Non-pigmented ciliary epithelial cell (primary cell): ENCODE data around the gene ZDHHC1.
"Not testable (repeated sequence)": the region's sequence is repeated elsewhere in the genome, so short reads cannot be mapped to it uniquely, and the experiment has no call there.

Experiments used
- DNase-seq: peaks from one replicate; pipeline ENCODE4 v3.0.0-alpha.2; 2010; ENCODE audit warnings: low read depth

ZDHHC1 gene

DNA sequence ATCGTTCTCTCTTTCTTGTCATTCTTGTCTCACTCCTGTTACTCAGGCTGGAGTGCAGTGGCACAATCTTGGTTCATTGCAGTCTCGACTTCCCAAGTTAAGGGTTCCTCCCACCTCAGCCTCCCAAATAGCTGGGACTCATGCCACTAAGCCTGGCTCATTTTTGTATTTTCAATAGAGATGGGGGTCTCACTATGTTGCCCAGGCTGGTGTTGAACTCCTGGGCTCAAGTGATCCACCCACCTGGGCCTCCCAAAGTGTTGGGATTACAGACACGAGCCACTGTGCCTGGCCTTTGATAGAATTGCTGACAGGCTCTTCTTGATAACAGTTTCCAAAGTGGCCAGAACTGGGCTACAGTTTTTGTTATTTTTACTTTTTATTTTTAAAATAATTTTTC, 55.2 kb downstream of the ZDHHC1 start:
- no peak for DNase-seq

DNA sequence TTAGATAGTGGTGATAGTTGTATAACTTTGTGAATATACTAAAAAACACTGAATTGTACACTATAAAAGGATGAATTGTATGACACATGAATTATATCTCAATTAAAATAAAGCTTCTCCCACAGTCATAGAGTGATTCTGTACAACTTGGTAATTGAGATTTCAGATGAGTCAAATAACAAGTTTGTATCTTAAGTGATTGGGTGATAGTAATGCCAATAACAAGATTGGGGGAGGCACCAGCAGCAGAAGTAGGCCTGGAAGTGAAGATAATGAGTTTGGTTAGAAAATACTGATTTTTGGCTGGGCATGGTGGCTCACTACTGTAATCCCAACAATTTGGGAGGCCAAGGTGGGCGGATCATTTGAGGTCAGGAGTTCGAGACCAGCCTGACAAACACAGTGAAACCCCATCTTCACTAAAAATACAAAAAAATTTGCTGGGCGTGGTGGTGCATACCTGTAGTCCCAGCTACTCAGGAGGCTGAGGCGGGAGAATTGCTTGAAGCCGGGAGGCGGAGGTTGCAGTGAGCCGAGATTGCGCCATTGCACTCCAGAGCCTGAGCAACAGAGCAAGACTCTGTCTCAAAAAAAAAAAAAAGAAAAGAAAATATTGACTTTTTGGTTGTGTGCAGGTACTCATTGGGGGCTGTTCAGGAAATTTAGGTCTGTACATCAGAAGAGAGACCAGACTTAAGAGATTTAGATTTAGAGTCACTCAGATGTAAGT, 56.6 kb downstream of the ZDHHC1 start:
- not testable (repeated sequence) for DNase-seq

DNA sequence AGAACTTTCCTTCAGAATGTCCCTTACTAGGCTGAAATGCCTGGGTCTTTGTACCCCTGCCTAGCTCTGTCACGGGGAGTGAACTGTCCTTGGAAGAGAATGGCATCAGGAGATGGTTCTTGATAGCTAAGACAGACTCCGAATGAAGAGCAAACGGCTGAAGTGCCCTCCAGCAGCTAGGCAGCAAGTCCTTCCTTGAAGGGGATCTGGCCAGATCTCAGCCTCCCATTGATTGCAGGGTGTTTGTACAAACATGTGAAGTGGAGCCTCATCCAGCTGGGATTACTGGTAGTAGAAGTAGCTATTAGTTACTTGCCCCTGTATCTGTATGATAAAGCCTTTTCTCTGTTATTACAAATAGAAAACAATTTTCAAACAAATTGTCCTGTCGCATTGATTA, 58.7 kb downstream of the ZDHHC1 start:
- no peak for DNase-seq

DNA sequence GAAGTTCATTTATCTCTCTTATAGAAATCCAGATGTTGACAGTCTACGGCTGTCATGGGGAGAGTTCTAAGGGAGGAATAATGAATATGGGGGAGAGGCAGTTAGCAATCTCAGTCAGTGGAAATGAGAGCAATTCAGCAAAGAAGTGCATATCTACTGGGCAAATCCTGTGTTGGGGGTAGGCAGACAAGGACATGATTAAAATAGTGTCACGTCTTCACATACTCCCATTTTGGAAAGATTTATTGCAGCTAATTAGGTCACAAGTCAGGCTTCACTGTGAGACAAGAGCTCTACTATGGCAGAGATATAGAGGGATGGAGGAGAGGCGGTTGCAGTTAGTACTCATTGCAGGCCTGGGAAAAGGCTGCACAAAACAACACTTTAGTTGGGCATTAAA, 59.9 kb downstream of the ZDHHC1 start:
- DNase-seq, result no peak

DNA sequence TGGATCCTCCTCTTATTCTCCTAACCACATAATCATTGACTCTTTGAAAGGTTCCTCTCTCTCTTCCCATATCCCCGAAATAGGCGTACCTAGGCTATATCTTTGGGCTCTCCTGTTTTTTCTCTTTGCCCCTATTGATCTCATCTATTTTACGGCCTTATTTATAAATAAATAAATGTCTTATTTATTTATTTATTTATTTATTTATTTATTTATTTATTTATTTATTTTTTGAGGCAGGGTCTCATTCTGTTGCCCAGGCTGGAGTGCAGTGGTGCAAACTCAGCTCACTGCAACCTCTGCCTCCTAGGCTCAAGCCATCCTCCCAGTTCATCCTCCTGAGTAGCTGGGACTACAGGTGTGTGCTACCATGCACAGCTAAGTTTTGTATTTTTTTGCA, 63.8 kb downstream of the ZDHHC1 start:
- DNase-seq, result not testable (repeated sequence)

DNA sequence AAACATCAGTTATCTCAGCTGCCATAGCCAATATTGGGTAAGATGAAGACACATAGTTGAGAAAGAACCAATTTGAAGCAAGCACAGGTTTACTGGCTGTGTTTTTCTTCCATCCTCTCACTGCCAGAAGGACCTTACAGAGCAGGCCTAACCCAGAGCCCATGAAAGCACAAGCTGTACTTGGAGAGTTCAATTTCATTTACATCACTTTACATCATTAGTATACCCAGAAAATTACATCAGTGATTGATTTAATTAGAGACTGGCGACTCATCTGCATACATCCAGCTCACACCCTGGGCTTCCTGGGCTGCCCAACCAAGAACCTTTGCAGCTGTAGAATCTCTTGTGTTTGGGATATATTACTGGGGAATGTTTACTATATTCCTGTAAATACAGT, 66.0 kb downstream of the ZDHHC1 start:
- DNase-seq, result no peak

DNA sequence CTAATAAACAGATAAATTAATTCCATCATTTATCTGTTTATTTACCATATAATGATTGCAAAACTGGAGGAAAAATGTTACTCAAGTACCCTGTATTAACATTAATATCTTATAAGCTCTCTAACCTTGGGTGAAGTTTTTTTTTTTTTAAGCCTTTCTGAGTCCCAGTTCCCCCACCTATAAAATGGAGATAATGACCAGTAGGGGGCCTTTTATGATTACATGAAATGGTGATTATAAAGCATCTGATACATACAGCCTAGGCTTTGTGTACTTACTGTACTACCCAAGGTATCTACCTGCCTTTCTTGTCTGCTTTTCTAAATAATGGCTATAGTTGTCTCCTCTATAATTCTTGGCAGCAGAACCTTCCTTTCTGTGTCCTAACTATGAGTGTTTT, 67.1 kb downstream of the ZDHHC1 start:
- no peak for DNase-seq

DNA sequence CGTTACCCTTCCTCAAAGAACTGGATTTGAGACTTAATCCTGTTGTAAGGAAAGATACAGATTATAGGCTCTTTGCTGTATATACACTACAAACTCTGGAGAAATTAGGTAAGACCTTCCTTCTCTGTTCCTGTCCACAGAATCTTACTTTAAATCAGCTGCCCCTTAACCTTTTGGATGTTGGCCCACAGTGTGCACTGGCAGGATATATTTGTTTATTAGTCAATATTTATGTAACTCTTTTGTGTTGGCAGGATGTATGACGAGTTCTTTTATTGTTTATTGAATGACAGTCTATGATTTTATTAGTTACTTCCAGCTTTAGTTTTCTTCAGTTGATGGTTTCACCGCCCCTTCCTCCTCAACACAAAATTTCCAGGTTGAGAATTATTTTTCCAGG, 69.9 kb downstream of the ZDHHC1 start:
- no peak for DNase-seq

DNA sequence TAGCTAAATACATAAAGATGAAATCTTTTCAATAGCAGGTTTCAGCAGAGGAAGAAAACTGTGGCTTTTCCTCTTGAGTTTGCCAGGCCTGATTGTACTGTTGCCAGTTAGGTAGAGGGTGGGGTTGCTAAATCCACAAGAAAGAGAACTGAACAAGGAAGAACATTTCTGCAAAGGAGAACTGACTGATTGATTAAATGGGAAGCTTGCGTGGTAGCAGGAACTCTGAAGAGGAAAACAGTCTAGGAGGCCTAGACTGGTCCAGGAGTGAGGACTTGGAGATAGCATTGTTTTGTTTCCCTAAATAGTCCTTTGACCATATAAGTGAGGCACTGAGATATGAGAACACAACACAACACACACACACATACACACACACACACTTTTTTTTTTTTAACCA, 70.9 kb downstream of the ZDHHC1 start:
- DNase-seq, result no peak
